GM19043 (cell line): Measurements from ENCODE around the gene RAPGEF2.
A peak's percentile ranks its signal among the peaks of the same experiment; 100 is the strongest.
"Not testable (repeated sequence)": the region's sequence is repeated elsewhere in the genome, so short reads cannot be mapped to it uniquely, and the experiment has no call there.

Experiments
- ATAC-seq: cut with Tn5 transposase; IDR thresholded peaks from one replicate; pipeline ENCODE4 v1.9.1; 2021; ENCODE audit warnings: low read depth; ENCODE audit not compliant: unreplicated experiment

Gene RAPGEF2

DNA sequence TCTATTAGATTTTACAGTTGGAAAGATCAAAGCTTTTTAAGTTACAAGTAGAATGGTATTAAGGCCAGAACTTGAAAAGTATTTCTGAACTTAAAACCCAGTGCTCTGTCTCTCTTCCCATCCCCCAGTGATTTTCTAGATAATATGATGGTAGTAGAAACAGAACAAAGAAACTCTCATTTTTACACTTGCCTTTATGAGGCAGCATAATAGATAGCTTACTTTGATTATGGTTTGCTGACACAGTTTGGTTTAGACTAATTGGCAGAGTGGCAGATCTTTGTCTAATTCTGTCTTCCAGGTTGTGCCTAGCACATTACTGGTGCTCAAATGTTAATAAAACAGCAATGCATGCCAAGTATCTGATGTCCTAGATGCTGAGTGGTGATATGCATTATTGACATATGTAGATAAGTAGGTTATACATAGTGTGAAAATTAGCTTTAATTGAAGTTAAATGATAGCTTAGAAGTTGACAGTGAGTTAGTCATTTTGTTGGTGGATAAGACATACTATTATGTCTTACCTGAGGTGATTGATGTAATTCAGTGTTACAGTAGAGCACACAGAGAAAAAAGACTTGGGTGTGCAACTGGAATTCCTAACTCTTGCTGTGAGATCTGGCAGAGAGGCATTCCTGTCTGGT is 4.3 kb upstream of the RAPGEF2 start:
- no peak for ATAC-seq

DNA sequence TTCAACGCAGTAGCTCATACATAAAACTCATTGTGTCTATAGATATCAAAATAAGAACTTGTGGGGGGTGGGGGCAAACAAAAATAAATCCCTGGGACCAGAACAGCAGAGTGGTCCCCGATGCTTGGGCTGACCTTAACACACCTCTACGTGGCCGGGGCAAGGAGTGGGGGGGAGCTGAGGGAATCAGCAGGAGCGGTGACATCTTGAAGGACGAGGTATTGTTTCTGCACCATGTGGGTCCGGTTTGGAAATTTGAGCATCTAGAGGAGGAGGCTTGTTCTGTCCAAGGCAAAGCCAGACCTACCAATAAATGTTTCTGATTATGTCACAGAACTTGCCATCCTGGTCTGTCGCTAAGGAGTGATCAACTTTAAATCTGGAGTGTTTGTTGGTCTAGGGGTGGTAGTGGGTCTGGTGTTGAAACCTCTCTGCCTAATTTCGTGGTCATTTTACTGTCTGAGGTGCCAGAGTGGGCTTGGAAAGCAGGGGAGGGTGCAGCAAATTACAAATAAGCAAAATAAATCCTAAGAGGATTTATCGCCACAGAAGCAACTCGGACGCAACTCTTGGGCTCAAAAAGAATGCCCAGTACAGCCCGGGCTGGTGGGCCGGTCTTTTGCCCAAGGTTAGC is 774 bp upstream of the RAPGEF2 start:
- no peak for ATAC-seq

DNA sequence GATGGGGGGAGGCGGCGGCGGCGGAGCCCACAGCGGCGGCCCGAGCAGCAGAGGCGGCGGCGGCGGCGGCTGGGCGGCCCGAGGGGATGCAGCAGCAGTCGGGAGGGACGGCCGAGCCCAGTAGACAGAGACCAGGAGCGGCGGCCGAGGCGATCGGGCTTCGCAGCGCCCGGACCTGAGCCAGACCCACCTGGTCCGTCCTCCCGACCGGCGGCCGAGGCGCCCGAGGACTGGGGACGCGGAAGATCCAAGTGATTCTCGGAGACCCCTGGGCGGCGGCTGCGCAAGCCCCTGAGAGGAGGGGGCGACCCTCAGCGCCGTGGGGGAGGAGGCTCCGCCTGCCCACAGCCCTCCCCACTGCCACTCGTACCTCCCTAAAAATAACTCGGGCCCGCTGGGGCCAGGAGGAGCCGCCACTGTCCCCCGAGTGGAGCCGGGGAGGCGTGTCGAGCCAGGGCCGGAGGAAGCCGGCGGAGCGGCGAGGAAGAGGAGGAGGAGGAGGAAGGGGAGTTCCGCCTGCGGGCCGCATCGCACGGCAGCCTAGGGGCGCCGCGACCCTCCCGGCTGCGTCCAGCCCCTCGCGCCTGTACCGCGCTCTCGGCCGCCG is 608 bp downstream of the RAPGEF2 start:
- ATAC-seq = peak; percentile 12

DNA sequence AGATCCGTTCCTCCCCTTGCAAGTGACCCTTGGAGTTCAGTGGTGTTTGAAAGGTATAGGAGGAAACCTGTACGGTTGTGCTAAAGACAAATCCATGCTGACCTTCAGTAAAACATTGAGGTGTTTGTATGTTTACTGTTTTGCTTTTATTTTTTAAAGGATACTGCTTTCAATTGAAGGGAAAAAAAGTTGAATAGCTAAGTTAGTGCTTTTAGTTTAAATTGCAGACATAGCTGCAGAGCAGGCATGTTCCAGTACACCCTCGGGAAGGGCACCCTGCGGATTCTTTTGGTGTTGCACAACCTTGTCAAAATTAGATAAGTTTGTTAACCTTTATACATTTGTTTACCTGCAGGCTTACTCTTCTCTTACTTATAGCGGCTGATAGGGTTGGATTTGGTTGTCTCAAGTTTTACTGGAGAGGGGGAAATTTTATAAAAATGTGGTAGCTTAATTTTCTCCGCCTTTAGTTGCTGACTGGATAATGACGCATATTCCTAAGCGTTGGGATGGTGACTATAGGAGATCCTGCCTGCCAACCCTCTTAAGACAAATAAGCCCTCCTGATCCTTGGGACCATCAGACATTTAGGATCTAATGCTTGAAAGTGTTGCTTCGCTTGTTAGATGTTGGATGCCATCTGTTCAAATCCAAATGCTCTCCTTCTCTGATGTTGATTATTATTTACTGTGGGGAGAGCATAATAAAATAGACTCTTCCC is 2.0 kb downstream of the RAPGEF2 start:
- ATAC-seq = no peak

DNA sequence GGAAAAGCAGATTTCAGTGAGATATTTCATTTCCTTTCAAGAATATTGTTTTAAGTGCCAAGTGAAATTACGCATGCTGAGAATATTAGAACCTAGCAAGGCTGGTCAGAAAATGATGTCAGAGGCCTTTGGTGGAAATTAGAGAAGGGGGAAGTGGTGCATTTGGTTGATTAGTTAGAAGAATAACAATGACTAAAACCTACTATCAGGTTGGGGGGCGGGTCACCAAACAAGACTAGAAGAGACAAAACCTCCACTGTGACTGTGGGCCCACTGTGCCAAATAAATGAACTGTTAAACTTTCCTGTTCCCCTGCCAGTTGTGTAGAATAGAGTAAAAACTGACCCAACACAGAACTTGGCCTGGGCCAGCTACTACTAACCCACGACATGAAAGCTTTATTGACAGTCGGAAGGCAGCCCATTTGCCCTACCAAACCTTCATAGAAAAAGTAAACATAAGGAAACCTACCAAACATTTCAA is 2.9 kb downstream of the RAPGEF2 start:
- no peak for ATAC-seq

DNA sequence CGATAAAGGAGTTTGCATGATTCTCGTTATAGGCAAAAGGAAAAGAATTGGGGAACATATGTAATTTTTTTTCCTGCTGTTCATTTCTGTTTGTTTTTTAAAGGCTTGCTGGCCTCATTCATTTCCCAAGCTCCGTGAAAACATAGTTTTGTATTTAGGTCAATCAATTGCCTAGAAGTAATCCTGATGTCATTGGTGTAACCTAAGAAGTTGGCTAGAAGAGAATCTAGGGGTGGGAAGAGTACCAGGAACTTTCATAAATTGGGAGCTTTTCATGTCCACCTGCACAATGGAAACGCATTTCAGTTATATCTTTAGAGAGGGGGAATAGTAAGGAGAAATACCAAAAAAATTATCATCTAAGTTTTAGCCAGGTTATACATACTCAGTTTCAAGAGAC is 3.8 kb downstream of the RAPGEF2 start:
- no peak for ATAC-seq

DNA sequence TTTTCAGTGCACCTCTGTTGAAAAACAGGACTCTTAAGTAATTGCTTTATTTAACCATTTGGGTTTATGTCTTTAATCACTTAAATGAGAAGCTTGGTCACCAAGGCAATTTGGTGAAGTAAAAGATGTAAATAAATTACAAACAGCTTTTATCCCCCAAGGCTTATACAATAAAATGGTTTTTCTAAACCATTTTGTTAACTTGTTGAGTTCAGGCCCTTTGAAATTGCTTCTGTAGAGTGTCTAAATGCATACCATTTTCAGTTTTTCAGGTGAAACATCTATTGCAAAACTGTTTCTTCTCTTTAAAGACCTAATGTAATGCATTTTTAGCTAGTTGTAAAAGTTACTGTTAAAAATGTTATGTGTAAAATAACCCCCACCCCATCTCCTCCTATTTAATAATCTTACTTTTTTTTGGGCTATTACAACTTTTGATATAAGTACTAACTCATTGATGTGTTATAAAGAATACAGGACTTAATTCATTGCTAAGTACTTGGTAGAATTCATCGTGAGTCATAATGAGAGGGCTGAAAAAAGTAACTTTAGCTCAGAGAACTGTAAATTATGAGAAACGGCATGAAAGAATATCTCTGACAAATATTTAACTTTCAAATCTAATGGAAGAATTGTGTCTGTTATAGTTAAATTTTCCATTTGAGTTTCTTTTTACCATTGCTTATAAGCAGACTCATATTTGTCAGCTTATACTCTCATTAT is 4.5 kb downstream of the RAPGEF2 start:
- ATAC-seq = no peak

DNA sequence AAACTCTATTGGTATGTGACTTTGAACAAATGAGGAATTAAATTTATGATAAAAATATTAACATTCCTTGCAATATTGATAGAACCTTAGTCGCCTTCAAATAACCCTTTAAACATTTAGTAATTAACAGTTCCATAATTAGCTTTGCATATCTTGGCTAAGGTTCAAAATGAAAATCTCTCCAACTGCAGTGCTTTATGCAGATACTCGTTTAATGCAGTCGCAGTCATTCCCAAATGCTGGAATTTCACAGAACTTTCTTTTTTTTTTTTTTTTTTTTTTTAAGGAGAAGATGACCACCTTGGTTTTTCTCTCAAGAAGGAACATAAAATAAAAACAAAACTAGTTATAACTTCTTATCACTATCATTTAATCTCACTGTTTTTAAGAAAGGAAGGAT is 5.2 kb downstream of the RAPGEF2 start:
- no peak for ATAC-seq

DNA sequence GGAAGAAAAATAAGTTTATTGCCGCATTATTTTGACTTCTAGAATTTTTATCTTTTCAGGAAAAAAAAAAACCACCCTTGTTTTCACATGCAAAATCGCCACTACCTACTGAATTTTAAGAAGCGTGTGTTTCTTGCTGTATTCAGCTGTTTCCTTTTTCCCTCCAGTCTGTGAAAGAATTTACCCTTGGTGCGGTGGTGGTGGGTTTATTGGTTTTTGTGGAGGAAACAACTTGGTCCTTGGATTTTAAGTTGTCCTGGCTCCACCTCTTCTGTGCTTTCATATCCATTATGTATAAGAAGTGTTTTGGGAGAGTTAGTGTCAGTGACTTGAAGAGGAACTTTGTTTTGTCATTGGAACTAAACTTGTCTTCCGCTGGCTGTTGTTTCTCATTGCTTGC is 8.1 kb downstream of the RAPGEF2 start:
- no peak for ATAC-seq

DNA sequence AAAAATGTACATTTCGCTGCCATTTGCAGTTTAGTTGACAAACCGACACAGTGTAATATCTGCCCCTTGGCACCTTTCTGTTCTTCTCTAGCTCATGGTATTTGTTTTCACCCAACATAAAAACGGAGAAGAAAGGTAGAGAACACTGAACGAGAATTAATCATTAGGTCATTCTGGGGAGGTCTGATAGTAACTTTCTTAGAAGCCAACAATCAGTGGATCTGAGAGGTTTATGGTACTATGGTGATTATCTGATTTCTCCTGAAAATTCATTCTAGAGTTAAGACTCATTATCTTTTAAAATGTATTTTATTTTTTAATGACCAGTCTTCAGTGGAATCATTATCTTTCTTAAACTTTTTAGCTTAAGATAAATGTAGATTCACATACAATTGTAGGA is 8.5 kb downstream of the RAPGEF2 start:
- ATAC-seq = no peak

DNA sequence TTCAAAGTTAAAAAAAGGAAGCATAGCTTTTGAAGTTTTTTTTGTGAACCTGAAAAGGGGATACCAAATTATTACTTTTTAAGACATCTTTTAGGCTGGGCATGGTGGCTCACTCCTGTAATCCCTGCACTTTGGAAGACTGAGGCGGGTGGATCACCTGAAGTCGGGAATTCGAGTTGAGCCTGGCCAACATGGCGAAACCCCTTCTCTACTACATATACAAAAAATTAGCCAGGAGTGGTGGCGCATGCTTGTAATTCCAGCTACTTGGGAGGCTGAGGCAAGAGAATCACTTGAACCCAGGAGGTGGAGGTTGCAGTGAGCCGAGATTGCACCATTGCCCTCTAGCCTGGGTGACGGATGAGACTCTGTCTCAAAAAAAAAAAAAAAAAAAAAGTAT is 10.5 kb downstream of the RAPGEF2 start:
- ATAC-seq = not testable (repeated sequence)

DNA sequence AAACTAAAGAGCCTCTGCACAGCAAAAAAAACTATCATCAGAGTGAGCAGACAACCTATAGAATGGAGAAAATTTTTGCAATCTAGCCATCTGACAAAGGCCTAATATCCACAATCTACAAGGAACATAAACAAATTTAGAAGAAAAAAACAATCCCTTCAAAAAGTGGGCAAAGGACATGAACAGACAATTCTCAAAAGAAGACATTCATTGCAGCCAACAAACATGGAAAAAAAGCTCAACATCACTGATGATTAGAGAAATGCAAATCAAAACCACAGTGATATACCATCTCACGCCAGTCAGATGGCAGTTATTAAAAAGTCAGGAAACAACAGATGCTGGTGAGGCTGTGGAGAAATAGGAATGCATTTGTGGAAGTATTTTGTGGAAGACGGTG is 13.2 kb downstream of the RAPGEF2 start:
- not testable (repeated sequence) for ATAC-seq

DNA sequence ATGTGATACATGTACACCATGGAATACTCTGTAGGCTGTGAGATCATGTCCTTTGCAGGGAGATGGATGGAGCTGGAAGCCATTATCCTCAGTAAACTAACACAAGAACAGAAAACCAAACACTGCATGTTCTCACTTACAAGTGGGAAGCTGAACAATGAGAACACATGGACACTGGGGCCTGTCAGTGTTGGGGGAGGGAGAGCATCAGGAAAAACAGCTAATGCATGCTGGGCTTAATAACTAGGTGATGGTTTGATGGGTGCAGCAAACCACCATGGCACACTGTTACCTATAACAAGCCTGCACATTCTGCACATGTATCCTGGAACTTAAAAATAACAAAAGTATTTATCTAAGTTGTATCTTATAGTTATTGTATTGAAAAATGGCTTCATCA is 13.8 kb downstream of the RAPGEF2 start:
- ATAC-seq = not testable (repeated sequence)

DNA sequence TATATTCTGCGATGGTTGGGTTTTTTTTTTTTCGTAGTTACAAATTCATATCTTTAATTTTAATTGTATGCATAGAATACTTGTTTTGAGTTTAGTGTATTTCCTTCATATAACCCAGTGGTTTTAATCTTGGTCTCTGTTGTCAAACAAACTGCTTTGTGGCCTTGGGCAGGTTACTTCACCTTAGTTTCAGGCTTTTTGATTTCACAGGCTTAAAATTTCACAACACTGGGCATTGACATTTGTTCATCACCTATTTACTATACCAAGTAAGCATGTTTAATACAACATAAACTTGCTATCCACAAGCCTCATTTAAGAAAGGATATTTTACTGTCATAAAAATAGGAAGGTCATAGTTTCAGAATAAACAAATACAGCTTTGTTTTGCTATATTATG is 14.7 kb downstream of the RAPGEF2 start:
- ATAC-seq = no peak

DNA sequence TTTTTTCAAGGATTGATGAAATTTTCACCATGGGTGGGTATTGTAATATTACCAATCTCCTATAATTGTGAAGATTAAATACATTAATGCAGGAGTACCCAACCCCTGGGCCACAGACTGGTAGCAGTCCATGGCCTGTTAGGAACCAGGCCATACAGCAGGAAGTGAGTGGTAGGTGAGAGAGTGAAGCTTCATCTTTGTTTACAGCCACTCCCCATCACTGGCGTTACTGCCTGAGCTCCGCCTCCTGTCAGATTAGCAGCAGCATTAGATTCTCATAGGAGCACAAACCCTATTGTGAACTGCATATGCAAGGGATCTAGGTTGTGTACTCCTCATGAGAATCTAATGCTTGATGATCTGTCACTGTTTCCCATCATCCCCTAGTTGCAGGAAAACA is 15.1 kb downstream of the RAPGEF2 start:
- no peak for ATAC-seq

DNA sequence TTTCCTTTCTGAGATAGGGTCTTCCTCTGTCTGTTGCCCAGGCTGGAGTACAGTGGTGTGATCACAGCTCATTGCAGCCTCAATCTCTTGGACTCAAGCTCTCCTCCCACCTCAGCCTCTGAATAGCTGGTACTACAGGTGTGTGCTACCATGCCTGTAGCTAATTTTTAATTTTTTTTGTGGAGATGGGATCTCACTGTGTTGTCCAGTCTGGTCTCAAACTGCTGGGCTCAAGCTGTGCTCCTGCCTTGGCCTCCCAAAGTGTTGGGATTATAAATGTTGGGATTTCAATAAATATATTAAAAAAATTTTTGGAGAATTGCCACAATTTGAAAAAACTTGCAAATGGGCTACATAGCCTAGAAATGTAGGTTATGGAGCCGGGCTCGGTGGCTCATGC is 18.5 kb downstream of the RAPGEF2 start:
- ATAC-seq = no peak

DNA sequence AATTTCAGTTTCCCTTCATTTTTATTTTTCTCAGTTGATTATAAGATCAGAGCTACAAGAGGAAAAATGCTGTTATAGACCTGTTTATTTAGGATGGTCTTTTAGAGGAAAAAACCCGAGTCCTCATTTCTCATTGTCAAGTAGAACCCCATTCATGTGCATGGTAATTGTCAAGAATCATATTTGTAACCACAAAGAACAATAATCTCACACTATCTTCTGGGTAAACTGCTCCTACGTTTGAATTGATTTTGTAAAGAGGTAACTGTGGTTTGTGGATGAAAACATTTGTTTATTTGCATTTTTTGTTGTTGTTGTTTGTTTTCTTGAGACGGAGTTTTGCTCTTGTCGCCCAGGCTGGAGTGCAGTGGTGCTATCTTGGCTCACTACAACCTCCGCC is 23.8 kb downstream of the RAPGEF2 start:
- no peak for ATAC-seq

DNA sequence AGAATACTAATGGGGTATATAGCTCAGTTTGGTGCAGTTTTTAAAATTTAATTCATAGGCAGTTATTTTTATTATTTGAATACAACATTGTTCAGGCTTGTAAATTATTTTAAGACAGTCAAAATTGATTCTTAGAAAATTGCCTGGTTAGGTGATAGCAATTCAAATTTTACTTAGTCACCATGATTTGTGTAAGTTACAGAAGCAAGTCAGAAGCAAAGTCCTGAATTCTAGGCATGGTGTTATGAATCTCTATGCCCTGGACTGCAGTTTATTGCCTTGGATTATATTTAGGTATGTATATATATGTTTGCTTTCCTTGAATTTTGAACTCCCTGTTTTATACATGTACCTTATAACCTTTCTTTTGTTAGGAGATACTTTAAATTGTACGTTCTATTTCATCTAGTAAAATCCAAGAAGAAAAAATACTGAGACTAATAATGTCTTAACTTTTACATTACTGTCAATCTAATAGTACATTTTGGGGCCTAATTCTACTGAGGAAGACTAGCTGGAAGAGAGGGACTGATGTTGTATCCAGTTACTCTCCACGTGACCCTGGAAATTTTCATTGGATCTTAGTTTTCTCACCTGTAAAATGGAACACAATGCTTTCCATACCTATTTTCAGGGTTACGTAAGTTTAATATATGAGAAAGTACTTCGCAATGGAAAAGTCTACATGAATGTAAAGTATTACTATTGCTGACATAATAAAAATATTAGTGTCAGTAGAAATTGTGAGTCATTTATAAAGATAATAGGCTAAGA is 25.1 kb downstream of the RAPGEF2 start:
- no peak for ATAC-seq

DNA sequence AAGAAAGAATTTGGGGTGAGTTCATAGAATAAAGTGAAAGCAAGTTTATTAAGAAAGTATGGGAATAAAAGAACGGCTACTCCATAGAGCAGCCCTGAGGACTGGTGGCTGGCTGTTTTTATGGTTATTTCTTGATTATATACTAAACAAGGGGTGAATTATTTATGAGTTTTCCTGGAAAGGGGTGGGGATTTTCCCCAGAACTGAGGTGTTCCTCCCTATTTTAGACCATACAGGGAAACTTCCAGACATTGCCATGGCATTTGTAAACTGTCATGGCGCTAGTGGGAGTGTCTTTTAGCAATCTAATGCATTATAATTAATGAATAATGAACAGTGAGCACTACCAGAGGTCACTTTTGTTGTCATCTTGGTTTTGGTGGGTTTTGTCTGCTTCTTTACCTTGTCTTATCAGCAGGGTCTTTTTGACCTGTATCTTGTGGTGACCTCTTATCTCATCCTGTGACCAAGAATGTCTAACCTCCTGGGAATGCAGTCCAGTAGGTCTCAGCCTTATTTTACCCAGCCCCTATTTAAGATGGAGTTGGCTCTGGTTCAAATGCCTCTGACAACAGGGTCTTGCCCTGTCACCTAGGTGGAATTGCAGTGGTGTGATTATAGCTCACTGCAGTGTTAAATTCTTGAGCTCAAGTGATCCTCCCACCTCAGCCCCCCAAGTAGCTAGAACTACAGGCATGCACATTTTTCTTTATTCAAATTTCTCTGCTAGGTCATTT is 27.1 kb downstream of the RAPGEF2 start:
- ATAC-seq = no peak
